H1 (cell line): Measurements from ENCODE around the gene ABCA2. TPM values are rescaled to one million over a fixed set of nuclear protein-coding genes. Genes with fewer than 3 reads are reported as not detected.
A peak's percentile ranks its signal among the peaks of the same experiment; 100 is the strongest.

Experiments used
- CTCF ChIA-PET: fragments of 300-600 bp; sonication (Branson Sonifier 250); formaldehyde crosslinking; loops from one replicate; lab custom pipeline; 2021; ENCODE audit not compliant: partially characterized antibody; lab: Charles Lee
- POLR2A ChIA-PET: fragments of 300-600 bp; sonication (Branson Sonifier 250); formaldehyde crosslinking; loops from one replicate; lab custom pipeline; 2021; ENCODE audit warnings: inconsistent platforms; ENCODE audit not compliant: partially characterized antibody; lab: Charles Lee
- DNase-seq, 2 experiments: peaks; one replicate each; pipeline versions ENCODE4 v3.0.0 to v3.0.0-alpha.2; 2010 to 2022; ENCODE audit warnings: low spot score in 2 of 2, low read depth in 1 of 2, mixed read lengths in 1 of 2
- FAIRE-seq: peaks from 2 replicates; lab custom pipeline; 2011; peaks lifted over from hg19 to GRCh38; lab: Jason Lieb, UNC
- H2AFZ ChIP-seq: 2 replicates; pipeline ENCODE4 v1.8.1; 2012; ENCODE audit warnings: low read length, inconsistent platforms
- H2AK5ac ChIP-seq: 2 replicates; pipeline ENCODE4 v1.6.1; 2013; ENCODE audit warnings: low read depth, low read length
- H2BK120ac ChIP-seq: replicated peaks from 2 replicates; pipeline ENCODE3; 2013; ENCODE audit warnings: low read depth, low read length, inconsistent platforms
- H2BK12ac ChIP-seq: 2 replicates; pipeline ENCODE4 v1.6.1; 2013; ENCODE audit warnings: low read depth, low read length
- H2BK15ac ChIP-seq: 2 replicates; pipeline ENCODE4 v1.6.1; 2013; ENCODE audit warnings: low read length
- H2BK20ac ChIP-seq: 2 replicates; pipeline ENCODE4 v1.6.1; 2013; ENCODE audit warnings: low read length
- H2BK5ac ChIP-seq: 2 replicates; pipeline ENCODE4 v1.6.1; 2013; ENCODE audit warnings: low read depth, low read length
- H3K14ac ChIP-seq: 2 replicates; pipeline ENCODE4 v1.6.1; 2013; ENCODE audit warnings: inconsistent platforms; ENCODE audit not compliant: insufficient read length
- H3K18ac ChIP-seq: 2 replicates; pipeline ENCODE4 v1.6.1; 2013; ENCODE audit warnings: low read length; ENCODE audit errors: extremely low read depth
- H3K23ac ChIP-seq: 2 replicates; pipeline ENCODE4 v1.6.1; 2013; ENCODE audit warnings: inconsistent platforms; ENCODE audit not compliant: insufficient read length
- H3K23me2 ChIP-seq: 2 replicates; pipeline ENCODE4 v1.6.1; 2013; ENCODE audit warnings: low read depth, low read length
- H3K27ac ChIP-seq: 2 replicates; pipeline ENCODE4 v1.6.1; 2011; ENCODE audit warnings: low read depth, low read length, inconsistent platforms
- H3K27me3 ChIP-seq, 4 experiments: replicated peaks in 1 of 4; 1 replicate in 1 of 4; 2 replicates in 3 of 4; pipeline versions ENCODE4 v1.6.1 to v1.8.1; 2011 to 2013; ENCODE audit warnings: low read length in 3 of 4, mild to moderate bottlenecking in 3 of 4, inconsistent platforms in 2 of 4, mixed read lengths in 2 of 4, moderate library complexity in 1 of 4; ENCODE audit not compliant: control insufficient read depth in 3 of 4, insufficient read depth in 3 of 4; ENCODE audit errors: extremely low read depth in 1 of 4
- H3K36me3 ChIP-seq, 4 experiments: 2 replicates each; pipeline versions ENCODE4 v1.6.1 to v1.8.1; 2011 to 2013; ENCODE audit warnings: mild to moderate bottlenecking in 4 of 4, low read length in 3 of 4, moderate library complexity in 2 of 4, control low read depth in 1 of 4, inconsistent platforms in 1 of 4; ENCODE audit not compliant: insufficient read depth in 4 of 4, control insufficient read depth in 2 of 4
- H3K4ac ChIP-seq: replicated peaks from 2 replicates; pipeline ENCODE3; 2013; ENCODE audit warnings: low read length, low read depth, mixed read lengths, inconsistent platforms; ENCODE audit not compliant: insufficient read length
- H3K4me1 ChIP-seq, 4 experiments: replicated peaks in 1 of 4; 1 replicate in 1 of 4; 2 replicates in 3 of 4; pipeline versions ENCODE4 v1.6.1 to v1.8.1; 2011 to 2013; ENCODE audit warnings: low read length in 3 of 4, inconsistent platforms in 2 of 4, mixed read lengths in 1 of 4; ENCODE audit not compliant: insufficient read depth in 4 of 4, control insufficient read depth in 3 of 4
- H3K4me2 ChIP-seq, 2 experiments: 2 replicates each; pipeline versions ENCODE4 v1.6.1 to v1.8.1; 2011 to 2013; ENCODE audit warnings: low read depth in 2 of 2, low read length in 2 of 2, control low read depth in 1 of 2, inconsistent platforms in 1 of 2, mild to moderate bottlenecking in 1 of 2; ENCODE audit not compliant: insufficient read depth in 1 of 2
- H3K4me3 ChIP-seq, 4 experiments: fragments of 200-600, 300-600 bp in 1 of 4; sonication (generic), shearing (Covaris generic), sonication (Bioruptor Twin) in 1 of 4; 2 replicates each; pipeline versions ENCODE4 v1.5.1 to v1.8.1; 2011 to 2016; ENCODE audit warnings: low read length in 4 of 4, low read depth in 3 of 4, control low read depth in 2 of 4, inconsistent platforms in 2 of 4, mild to moderate bottlenecking in 2 of 4, mixed read lengths in 1 of 4, moderate library complexity in 1 of 4; ENCODE audit not compliant: insufficient read depth in 2 of 4; ENCODE audit errors: extremely low read depth in 1 of 4
- H3K56ac ChIP-seq: replicated peaks from 2 replicates; pipeline ENCODE3; 2013; ENCODE audit warnings: low read depth, mild to moderate bottlenecking, mixed read lengths, low read length, inconsistent platforms; ENCODE audit not compliant: insufficient read length
- H3K79me1 ChIP-seq: 2 replicates; pipeline ENCODE4 v1.6.1; 2013; ENCODE audit warnings: low read depth, low read length, control low read depth
- H3K79me2 ChIP-seq, 2 experiments: 2 replicates each; pipeline versions ENCODE4 v1.6.1 to v1.8.1; 2012 to 2013; ENCODE audit warnings: low read length in 2 of 2, mild to moderate bottlenecking in 2 of 2, inconsistent platforms in 1 of 2; ENCODE audit not compliant: insufficient read depth in 2 of 2, control insufficient read depth in 1 of 2
- H3K9ac ChIP-seq, 4 experiments: replicated peaks in 1 of 4; 1 replicate in 1 of 4; 2 replicates in 3 of 4; pipeline versions ENCODE4 v1.6.1 to v1.8.1; 2011 to 2013; ENCODE audit warnings: low read depth in 3 of 4, low read length in 3 of 4, control low read depth in 2 of 4, mild to moderate bottlenecking in 2 of 4, moderate library complexity in 2 of 4, inconsistent platforms in 1 of 4; ENCODE audit errors: extremely low read depth in 1 of 4
- H3K9me3 ChIP-seq, 2 experiments: 2 replicates each; pipeline versions ENCODE4 v1.6.1 to v1.8.1; 2012 to 2013; ENCODE audit warnings: mild to moderate bottlenecking in 2 of 2, moderate library complexity in 2 of 2, control low read depth in 1 of 2, inconsistent platforms in 1 of 2, low read depth in 1 of 2, low read length in 1 of 2, mixed read lengths in 1 of 2; ENCODE audit not compliant: insufficient read depth in 2 of 2
- H4K20me1 ChIP-seq, 2 experiments: replicated peaks in 1 of 2; 2 replicates each; pipeline versions ENCODE3 to v1.8.1; 2011 to 2013; ENCODE audit warnings: inconsistent platforms in 2 of 2, low read length in 2 of 2, mild to moderate bottlenecking in 1 of 2; ENCODE audit not compliant: insufficient read depth in 2 of 2, control insufficient read depth in 1 of 2
- H4K5ac ChIP-seq: 2 replicates; pipeline ENCODE4 v1.6.1; 2013; ENCODE audit warnings: low read length, low read depth, mixed read lengths, inconsistent platforms; ENCODE audit not compliant: insufficient read length
- H4K8ac ChIP-seq: 2 replicates; pipeline ENCODE4 v1.8.0; 2013; ENCODE audit warnings: mild to moderate bottlenecking, moderate library complexity, low read length, inconsistent platforms; ENCODE audit not compliant: insufficient read depth; ENCODE audit errors: extremely low read depth
- H4K91ac ChIP-seq: replicated peaks from 2 replicates; pipeline ENCODE3; 2013; ENCODE audit warnings: low read length, mixed read lengths, inconsistent platforms; ENCODE audit not compliant: insufficient read length
- ATF2 ChIP-seq: IDR thresholded peaks from 2 replicates; pipeline ENCODE4 v1.6.1; 2012; ENCODE audit warnings: low read length, inconsistent platforms
- CEBPB ChIP-seq: IDR thresholded peaks from 2 replicates; pipeline ENCODE4 v1.6.1; 2012; ENCODE audit warnings: low read depth, low read length
- CHD1 ChIP-seq: IDR thresholded peaks from 2 replicates; pipeline ENCODE4 v1.6.1; 2012; ENCODE audit warnings: low read depth, low read length, improper control_type of control experiment
- CHD2 ChIP-seq: IDR thresholded peaks from 2 replicates; pipeline ENCODE4 v1.6.1; 2012; ENCODE audit warnings: low read length, improper control_type of control experiment
- GTF2F1 ChIP-seq: IDR thresholded peaks from 2 replicates; pipeline ENCODE4 v1.6.1; 2012; ENCODE audit warnings: low read depth, low read length, improper control_type of control experiment, borderline replicate concordance
- HDAC6 ChIP-seq: IDR thresholded peaks from one replicate; pipeline ENCODE4 v1.7.1; 2012; ENCODE audit warnings: low read depth, mild to moderate bottlenecking, inconsistent platforms, low read length, moderate library complexity
- NRF1 ChIP-seq: IDR thresholded peaks from 2 replicates; pipeline ENCODE4 v1.6.1; 2011; ENCODE audit warnings: mild to moderate bottlenecking, low read depth, low read length, improper control_type of control experiment
- POLR2A ChIP-seq, 2 experiments: IDR thresholded peaks; 1 replicate in 1 of 2; 2 replicates in 1 of 2; pipeline ENCODE4 v1.6.1; 2011; ENCODE audit warnings: low read depth in 2 of 2, low read length in 2 of 2, mild to moderate bottlenecking in 2 of 2; ENCODE audit errors: control extremely low read depth in 1 of 2
- SIN3A ChIP-seq, 2 experiments: IDR thresholded peaks in 1 of 2; conservative IDR thresholded peaks in 1 of 2; 2 replicates each; pipeline ENCODE4 v1.6.1; 2011 to 2012; ENCODE audit warnings: low read length in 2 of 2, improper control_type of control experiment in 1 of 2, low read depth in 1 of 2, mild to moderate bottlenecking in 1 of 2
- TAF7 ChIP-seq: optimal IDR thresholded peaks from 2 replicates; pipeline ENCODE3; 2011; ENCODE audit warnings: low read depth, mild to moderate bottlenecking, inconsistent platforms, low read length, moderate library complexity, borderline replicate concordance
- WGBS, 2 experiments: shearing (Covaris generic) in 1 of 2; methylation state at CpG; one replicate each; pipeline versions ENCODE4 v1.1.6 to v1.1.7; 2013 to 2015; ENCODE audit warnings: low lambda C conversion rate in 2 of 2, mixed read lengths in 2 of 2, inconsistent platforms in 1 of 2, low coverage in 1 of 2, missing lambda C conversion rate in 1 of 2; ENCODE audit not compliant: insufficient replicate concordance in 2 of 2, insufficient coverage in 1 of 2, insufficient read length in 1 of 2; ENCODE audit errors: extremely low coverage in 1 of 2, missing lambda C conversion rate in 1 of 2; 5-methylcytosine and 5-hydroxymethylcytosine counted together
- polyA plus RNA-seq, 7 experiments: library from polyadenylated mRNA; depleted of rRNA in 3 of 7; stranded (reverse) in 5 of 7; unstranded in 2 of 7; fragments of >200 nt in 5 of 7; fragments of 200-250 nt in 2 of 7; gene quantifications; 1 replicate in 5 of 7; 2 replicates in 1 of 7; 4 replicates in 1 of 7; pipeline versions ENCODE4 v1.2.1 to v1.2.3, GENCODE V29; 2011 to 2013; ENCODE audit warnings: missing spikeins in 2 of 7, mixed read lengths in 2 of 7
- total RNA-seq: library from RNA; stranded (reverse); fragmentation: NEBNext Ultra II Directional; extraction: Animal tissue kit (Norgen Biotek cat#: 25700); gene quantifications from 2 replicates; pipeline ENCODE4 v1.2.1, GENCODE V29; 2021

Gene ABCA2
- total and polyA plus RNA-seq, 2 of the 8 experiments (the other 6 are each of a cell fraction or from before 2014, with no cell fraction given) = 12.5 to 14.3 TPM

GRCh38 chr9:137042751-137043727, 15.0 kb upstream of the ABCA2 start:
- peaks cover 0 to 3% (median 0%) of the 10 kb centered on the region in 4 experiments; a peak in 1 of 8 replicates for H3K36me3 ChIP-seq
- no peaks in the 10 kb centered on the region for H3K9me3 ChIP-seq
- H2BK120ac ChIP-seq = no peak overlapping the region
- no peak overlapping the region for H2AK5ac ChIP-seq
- H2AFZ ChIP-seq = no peak overlapping the region
- FAIRE-seq (no peak), DNase-seq (no peak)
- CTCF ChIA-PET = interaction anchor here (1.4 to 4.1 kb wide), 4 partner anchors 8 to 24 kb away, joined by 3 to 27 read pairs (median 12); no protein-coding TSS in a partner anchor
- no peak overlapping the region for H3K9ac ChIP-seq
- POLR2A ChIA-PET = interaction anchor here (2.4 kb wide), 1 partner anchor 13 kb away, joined by 5 read pairs; no protein-coding TSS in a partner anchor
- H3K27ac ChIP-seq = no peak overlapping the region
- no peak overlapping the region for H2BK12ac ChIP-seq
- H4K91ac ChIP-seq = no peak overlapping the region
- H4K5ac ChIP-seq = no peak overlapping the region
- peak overlapping the region; percentile 68 for H4K8ac ChIP-seq
- H2BK5ac ChIP-seq = no peak overlapping the region
- no peak overlapping the region for H3K23ac ChIP-seq
- no peak overlapping the region for H3K56ac ChIP-seq
- peaks cover 3 to 8% (median 5%) of the 10 kb centered on the region in 4 experiments; a peak in 6 of 7 replicates for H3K4me1 ChIP-seq
- no peak overlapping the region for H3K4ac ChIP-seq
- H2BK20ac ChIP-seq = no peak overlapping the region
- H2BK15ac ChIP-seq = no peak overlapping the region
- H3K79me2 ChIP-seq = peaks cover 0 to 4% of the 10 kb centered on the region in 2 experiments; a peak in 1 of 4 replicates
- H3K27me3 ChIP-seq = peaks cover 8 to 25% (median 16%) of the 10 kb centered on the region in 4 experiments; a peak in 6 of 7 replicates
- H4K20me1 ChIP-seq = peaks cover 7 to 19% of the 10 kb centered on the region in 2 experiments
- no peak overlapping the region for H3K14ac ChIP-seq
- no peak overlapping the region for H3K4me2 ChIP-seq
- peaks cover 11% of the 10 kb centered on the region; the same call in 1 of the 2 replicates for H3K23me2 ChIP-seq
- H3K79me1 ChIP-seq = peaks cover 9% of the 10 kb centered on the region
- 86% methylated on average over 21 of the region's 36 CpGs; no CpG with 5 or more reads in 1 of the 2 experiments for WGBS, 2 experiments
- H3K4me3 ChIP-seq = no peak overlapping the region
- H3K18ac ChIP-seq = no peak overlapping the region
- no peak for TF ChIP-seq CHD2
- TF ChIP-seq CEBPB = no peak
- TF ChIP-seq HDAC6 = no peak
- no peak for TF ChIP-seq SIN3A (conservative IDR thresholded peaks at IDR 0.05 in 1 of 2, IDR thresholded peaks at IDR 0.05 in 1 of 2; ENCODE audit: low read depth in 1 of 2, low read length in 2 of 2)
- no peak for TF ChIP-seq NRF1
- TF ChIP-seq ATF2 = no peak
- TF ChIP-seq POLR2A (IDR thresholded peaks at IDR 0.05; ENCODE audit: control extremely low read depth in 1 of 2, low read depth in 2 of 2, low read length in 2 of 2) = no peak
- TF ChIP-seq GTF2F1 = no peak
- no peak for TF ChIP-seq TAF7
- TF ChIP-seq CHD1 = no peak
